ENCODE results near the gene MT1A. TPM values are rescaled to one million over a fixed set of nuclear protein-coding genes. Genes with fewer than 3 reads are reported as not detected.

MT1A gene
- 10 to 100 TPM in 2 of 7 donors, 1 to 10 TPM in 4, not detected in 1; 1.3 to 61.0 (median 7.4) TPM for total RNA-seq
- polyA plus RNA-seq: 10 to 100 TPM in 1 of 2 donors, 1 to 10 TPM in 1; 1.3 to 13.8 TPM
- long read RNA-seq, donor 1: 0 reads
- long read RNA-seq, donor 2, partial matches to known transcripts: 0 of 3 reads
- long read RNA-seq, donor 2, other reads (novel, unspliced or antisense): 0 of 3 reads
- long read RNA-seq, donor 3, partial matches to known transcripts: 0 of 2 reads
- long read RNA-seq, donor 3, other reads (novel, unspliced or antisense): 2 of 2 reads

DNA sequence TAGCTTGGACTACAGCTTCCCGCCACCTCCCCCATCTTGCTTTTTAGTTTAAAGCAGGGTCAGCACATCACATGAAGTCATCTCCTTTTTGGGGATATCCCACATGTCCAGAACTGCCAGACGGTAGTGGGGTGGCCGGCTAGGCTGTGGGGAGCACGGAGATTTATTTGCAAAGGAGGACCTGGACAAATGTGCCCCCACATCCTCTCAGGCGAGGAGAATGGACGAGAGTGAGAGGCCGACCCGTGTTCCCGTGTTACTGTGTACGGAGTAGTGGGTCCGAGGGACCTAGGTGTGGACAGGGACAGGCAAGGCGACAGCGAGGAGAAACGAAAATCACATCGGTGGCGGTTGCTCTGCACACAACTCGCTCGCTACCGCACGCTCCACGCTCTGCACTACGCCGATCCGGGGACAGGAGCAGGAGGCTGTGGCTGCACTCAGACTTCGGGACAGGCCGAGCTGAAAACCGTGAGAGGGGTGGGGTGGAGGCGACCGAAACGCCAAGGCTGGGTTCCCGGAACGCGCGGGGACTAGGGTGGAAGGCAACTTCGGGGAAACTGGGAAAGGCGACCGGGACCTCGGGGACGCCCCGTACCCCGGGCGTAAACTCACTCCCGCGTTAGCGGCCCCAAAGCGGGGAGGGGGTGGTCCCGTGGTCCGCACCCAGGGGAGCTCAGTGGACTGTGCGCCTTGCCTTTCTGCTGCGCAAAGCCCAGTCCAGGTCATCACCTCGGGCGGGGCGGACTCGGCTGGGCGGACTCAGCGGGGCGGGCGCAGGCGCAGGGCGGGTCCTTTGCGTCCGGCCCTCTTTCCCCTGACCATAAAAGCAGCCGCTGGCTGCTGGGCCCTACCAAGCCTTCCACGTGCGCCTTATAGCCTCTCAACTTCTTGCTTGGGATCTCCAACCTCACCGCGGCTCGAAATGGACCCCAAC is at the start of gene MT1A:
Gene MT1A (plus strand): TSS at position 853 of the 937 bp plus-strand sequence. CDS start 73 bp downstream, at position 926.
- H3K9me3 ChIP-seq: no peaks in the 10 kb centered on the region
- intact Hi-C loops (cut with DNase I): no loop called here
- DNase-seq: peak in 4 of 5 donors; percentile 33 to 77 (median 68)
- H3K4me1 ChIP-seq (ENCODE audit: insufficient read depth): peaks cover 9% of the 10 kb centered on the region
- H3K27ac ChIP-seq: no peak within 1 kb of the TSS
- WGBS, 3 donors: 7 to 18% (median 14%) methylated on average over 58 to 68 of the region's 68 CpGs
- peak within 1 kb of the TSS; percentile 27 for H3K4me3 ChIP-seq
- H3K27me3 ChIP-seq: no peaks in the 10 kb centered on the region
- TF ChIP-seq POLR2A (IDR thresholded peaks at IDR 0.05) (peak; percentile 32), EP300 (IDR thresholded peaks at IDR 0.05) (peak; percentile 39)
- TF ChIP-seq, protein P1, sequence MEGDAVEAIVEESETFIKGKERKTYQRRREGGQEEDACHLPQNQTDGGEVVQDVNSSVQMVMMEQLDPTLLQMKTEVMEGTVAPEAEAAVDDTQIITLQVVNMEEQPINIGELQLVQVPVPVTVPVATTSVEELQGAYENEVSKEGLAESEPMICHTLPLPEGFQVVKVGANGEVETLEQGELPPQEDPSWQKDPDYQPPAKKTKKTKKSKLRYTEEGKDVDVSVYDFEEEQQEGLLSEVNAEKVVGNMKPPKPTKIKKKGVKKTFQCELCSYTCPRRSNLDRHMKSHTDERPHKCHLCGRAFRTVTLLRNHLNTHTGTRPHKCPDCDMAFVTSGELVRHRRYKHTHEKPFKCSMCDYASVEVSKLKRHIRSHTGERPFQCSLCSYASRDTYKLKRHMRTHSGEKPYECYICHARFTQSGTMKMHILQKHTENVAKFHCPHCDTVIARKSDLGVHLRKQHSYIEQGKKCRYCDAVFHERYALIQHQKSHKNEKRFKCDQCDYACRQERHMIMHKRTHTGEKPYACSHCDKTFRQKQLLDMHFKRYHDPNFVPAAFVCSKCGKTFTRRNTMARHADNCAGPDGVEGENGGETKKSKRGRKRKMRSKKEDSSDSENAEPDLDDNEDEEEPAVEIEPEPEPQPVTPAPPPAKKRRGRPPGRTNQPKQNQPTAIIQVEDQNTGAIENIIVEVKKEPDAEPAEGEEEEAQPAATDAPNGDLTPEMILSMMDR (IDR thresholded peaks at IDR 0.05): no peak
- H3K36me3 ChIP-seq: no peaks in the 10 kb centered on the region

DNA sequence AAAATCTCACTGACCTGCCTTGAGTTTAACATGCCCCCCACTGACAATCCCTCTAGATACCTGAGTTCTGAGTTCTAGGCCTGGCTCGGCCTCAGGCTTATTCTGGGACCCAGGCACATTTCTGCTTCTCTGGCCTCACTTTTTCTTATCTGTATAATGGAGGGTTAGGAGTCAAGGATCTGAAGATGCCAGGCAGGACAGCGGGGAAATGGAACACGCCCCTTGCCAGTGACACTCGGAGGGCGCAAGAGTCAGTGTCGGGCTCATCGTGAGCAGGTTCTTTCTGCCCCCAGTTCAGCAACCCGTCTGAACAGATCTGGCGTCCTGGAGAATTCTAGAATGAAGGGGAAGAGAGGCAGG is 49.7 kb upstream of the MT1A start:
- Histone ChIP-seq H3K27ac (no peak overlapping the region), H3K9me3 (no peaks in the 10 kb centered on the region), H3K27me3 (no peaks in the 10 kb centered on the region), H3K36me3 (no peaks in the 10 kb centered on the region), H3K4me1 (ENCODE audit: insufficient read depth) (peaks cover 3% of the 10 kb centered on the region), H3K4me3 (no peak overlapping the region)
- TF ChIP-seq POLR2A (IDR thresholded peaks at IDR 0.05) (no peak), EP300 (IDR thresholded peaks at IDR 0.05) (no peak)
- TF ChIP-seq, protein P1 (IDR thresholded peaks at IDR 0.05): no peak
- no peak for DNase-seq
- WGBS, 3 donors: 26 to 34% (median 30%) methylated on average over 9 of the region's 9 CpGs
- intact Hi-C loops (cut with DNase I): loop anchor here in 2 of 4 donors (10.0 kb wide), 2 partner anchors 74 to 96 kb away; partner anchors contain the start of gene MT1X (in 1 of the 2)

DNA sequence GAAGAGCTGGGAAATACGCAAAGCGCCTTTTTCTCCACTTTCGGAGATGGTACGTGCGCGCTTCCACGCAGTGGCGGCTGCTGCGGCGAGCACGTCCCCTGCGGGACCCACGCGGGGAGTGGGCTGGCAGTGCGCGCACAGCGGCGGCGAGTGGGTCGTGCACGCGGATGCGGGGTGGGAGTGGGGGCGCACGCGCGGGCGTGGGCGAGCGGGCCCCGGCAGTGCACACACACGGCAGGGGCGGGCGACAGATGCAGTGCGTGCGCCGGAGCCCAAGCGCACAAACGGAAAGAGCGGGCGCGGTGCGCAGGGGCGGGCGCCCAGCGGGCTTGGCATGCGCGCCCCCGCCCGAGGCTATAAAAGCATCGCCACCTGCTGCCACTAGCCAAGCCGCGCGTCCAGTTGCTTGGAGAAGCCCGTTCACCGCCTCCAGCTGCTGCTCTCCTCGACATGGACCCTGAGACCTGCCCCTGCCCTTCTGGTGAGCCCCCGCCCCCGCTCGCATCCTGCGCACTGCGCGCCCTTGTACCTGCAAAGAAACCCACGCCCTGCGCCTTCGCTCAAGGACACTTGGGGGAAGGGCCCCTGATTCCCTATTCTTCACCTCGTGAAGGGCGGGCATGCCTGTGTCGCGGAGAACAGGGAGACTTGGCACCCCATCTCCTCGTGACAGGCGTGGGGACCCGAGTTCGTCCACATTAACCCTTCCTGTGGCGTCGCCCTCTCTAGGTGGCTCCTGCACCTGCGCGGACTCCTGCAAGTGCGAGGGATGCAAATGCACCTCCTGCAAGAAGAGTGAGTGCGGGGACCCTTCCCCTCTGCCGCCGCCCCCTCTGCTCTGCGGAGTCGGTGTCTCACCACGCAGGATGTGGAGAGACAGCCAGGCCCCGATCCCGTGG is 49.1 kb upstream of the MT1A start, which contains the start of gene MT3:
Gene MT3 (plus strand): TSS at position 388 of the 899 bp plus-strand sequence. CDS start 63 bp downstream, at position 451.
- intact Hi-C loops (cut with DNase I): loop anchor here in 2 of 4 donors (10.0 kb wide), 2 partner anchors 75 to 95 kb away; partner anchors contain the start of gene MT1X (in 1 of the 2)
- TF ChIP-seq, protein P1 (IDR thresholded peaks at IDR 0.05): no peak
- no peak for TF ChIP-seq POLR2A (IDR thresholded peaks at IDR 0.05)
- TF ChIP-seq EP300 (IDR thresholded peaks at IDR 0.05): no peak
- 4% methylated on average over 61 to 87 of the region's 87 CpGs for WGBS, 3 donors
- H3K27me3 ChIP-seq: no peaks in the 10 kb centered on the region
- H3K9me3 ChIP-seq: no peaks in the 10 kb centered on the region
- H3K4me3 ChIP-seq: no peak within 1 kb of the TSS
- H3K4me1 ChIP-seq (ENCODE audit: insufficient read depth): peaks cover 3% of the 10 kb centered on the region
- no peaks in the 10 kb centered on the region for H3K36me3 ChIP-seq
- H3K27ac ChIP-seq: no peak within 1 kb of the TSS
- DNase-seq: peak in 1 of 5 donors; percentile 15

Data from ovary (tissue), 10 donors.